HCT116 (cell line): ENCODE measurements around the gene NINJ1. TPM values are rescaled to one million over a fixed set of nuclear protein-coding genes. Genes with fewer than 3 reads are reported as not detected.
A peak's percentile ranks its signal among the peaks of the same experiment; 100 is the strongest.

Experiments
- ATAC-seq: fragments of 200-7000 bp; cut with Tn5 transposase; 2 replicates; pipeline ENCODE4 v1.9.1; 2020; ENCODE audit warnings: mild to moderate bottlenecking, moderate library complexity
- BruUV-seq: library from RNA; stranded (reverse); fragments of 400-500 nt; replicated peaks from 2 replicates; lab custom pipeline; 2021; lab: Mats Ljungman, UMichigan
- CTCF ChIA-PET: fragments of 300-600 bp; sonication (Branson Sonifier 250); formaldehyde crosslinking; loops from one replicate; lab custom pipeline; 2021; ENCODE audit warnings: antibody characterized with exemption; lab: Charles Lee
- POLR2A ChIA-PET: fragments of 300-600, 350-600 bp; sonication (Branson Sonifier 250); formaldehyde crosslinking; loops from one replicate; lab custom pipeline; 2021; ENCODE audit warnings: antibody characterized with exemption; lab: Charles Lee
- RAD21 ChIA-PET, 2 experiments: fragments of 300-600 bp; sonication (Branson Sonifier 250); formaldehyde crosslinking; loops; one replicate each; lab custom pipeline; 2023; ENCODE audit warnings: low total read pairs in 2 of 2; ENCODE audit not compliant: uncharacterized antibody in 2 of 2, unreplicated experiment in 2 of 2, low non-redundant PET in 1 of 2; lab: Charles Lee
- DNase-seq: peaks from one replicate; pipeline ENCODE4 v3.0.0-alpha.2; 2010; ENCODE audit warnings: low read depth, low spot score
- H2AFZ ChIP-seq: fragments of 200-600 bp; shearing (Covaris generic), sonication (generic); 2 replicates; pipeline ENCODE4 v1.6.1; 2017; ENCODE audit warnings: low read depth, mixed run types, mixed read lengths, antibody characterized with exemption, low read length; ENCODE audit not compliant: poor library complexity, severe bottlenecking
- H3K27ac ChIP-seq: 2 replicates; pipeline ENCODE4 v1.5.1; 2012; ENCODE audit warnings: low read depth, low read length
- H3K27me3 ChIP-seq: fragments of 200-600 bp; sonication (generic); 2 replicates; pipeline ENCODE4 v1.6.1; 2016; ENCODE audit warnings: mixed run types, low read length, mixed read lengths; ENCODE audit not compliant: insufficient read depth
- H3K36me3 ChIP-seq, 2 experiments: fragments of 200-500 bp in 1 of 2; fragments of 200-600 bp in 1 of 2; sonication (Bioruptor generic) in 1 of 2; sonication (generic) in 1 of 2; 2 replicates each; pipeline versions ENCODE4 v1.5.1 to v1.6.1; 2014 to 2016; ENCODE audit warnings: low read length in 2 of 2, inconsistent platforms in 1 of 2, mixed read lengths in 1 of 2, mixed run types in 1 of 2; ENCODE audit not compliant: insufficient read depth in 2 of 2, control insufficient read depth in 1 of 2
- H3K4me1 ChIP-seq, 2 experiments: fragments of 200-600 bp in 1 of 2; sonication (generic) in 1 of 2; 2 replicates each; pipeline versions ENCODE4 v1.5.1 to v1.6.1; 2012 to 2017; ENCODE audit warnings: low read length in 2 of 2, inconsistent platforms in 1 of 2, mild to moderate bottlenecking in 1 of 2, mixed read lengths in 1 of 2, mixed run types in 1 of 2, moderate library complexity in 1 of 2; ENCODE audit not compliant: insufficient read depth in 2 of 2, control insufficient read depth in 1 of 2
- H3K4me2 ChIP-seq: fragments of 200-600 bp; sonication (generic); 2 replicates; pipeline ENCODE4 v1.6.1; 2017; ENCODE audit warnings: mixed run types, low read length, mixed read lengths
- H3K4me3 ChIP-seq, 2 experiments: fragments of 200-600 bp in 1 of 2; sonication (generic) in 1 of 2; replicated peaks in 1 of 2; 2 replicates each; pipeline ENCODE4 v1.5.1; 2011 to 2016; ENCODE audit warnings: low read length in 2 of 2, control low read depth in 1 of 2, low read depth in 1 of 2, mild to moderate bottlenecking in 1 of 2, mixed read lengths in 1 of 2, mixed run types in 1 of 2
- H3K79me2 ChIP-seq: fragments of 200-600 bp; sonication (generic); 2 replicates; pipeline ENCODE4 v1.6.1; 2017; ENCODE audit warnings: mild to moderate bottlenecking, mixed run types, low read length, moderate library complexity, mixed read lengths; ENCODE audit not compliant: insufficient read depth
- H3K9ac ChIP-seq: fragments of 200-600 bp; sonication (generic); 2 replicates; pipeline ENCODE4 v1.6.1; 2016; ENCODE audit warnings: low read length, mixed read lengths
- H3K9me2 ChIP-seq: fragments of 200-600 bp; sonication (generic), shearing (Covaris generic); 2 replicates; pipeline ENCODE4 v1.6.1; 2017; ENCODE audit warnings: mixed run types, mild to moderate bottlenecking, moderate library complexity; ENCODE audit not compliant: insufficient read depth
- H3K9me3 ChIP-seq, 2 experiments: fragments of 200-500 bp in 1 of 2; fragments of 200-600 bp in 1 of 2; sonication (Bioruptor generic) in 1 of 2; sonication (generic) in 1 of 2; 2 replicates each; pipeline ENCODE4 v1.6.1; 2014 to 2017; ENCODE audit warnings: low read length in 2 of 2, mixed read lengths in 2 of 2, inconsistent platforms in 1 of 2, low read depth in 1 of 2, mild to moderate bottlenecking in 1 of 2, mixed run types in 1 of 2, moderate library complexity in 1 of 2; ENCODE audit not compliant: control insufficient read depth in 1 of 2, insufficient read depth in 1 of 2
- H4K20me1 ChIP-seq: fragments of 200-600 bp; sonication (generic), shearing (Covaris generic); 2 replicates; pipeline ENCODE4 v1.6.1; 2017; ENCODE audit warnings: mixed run types, mild to moderate bottlenecking, moderate library complexity; ENCODE audit not compliant: insufficient read depth
- EGR1 ChIP-seq: IDR thresholded peaks from 2 replicates; pipeline ENCODE4 v1.6.1; 2012; ENCODE audit warnings: low read depth
- FOSL1 ChIP-seq: IDR thresholded peaks from 2 replicates; pipeline ENCODE4 v1.6.1; 2012; ENCODE audit warnings: low read depth
- SIN3A ChIP-seq: IDR thresholded peaks from 2 replicates; pipeline ENCODE4 v1.6.1; 2012; ENCODE audit warnings: low read depth
- SRF ChIP-seq: IDR thresholded peaks from 2 replicates; pipeline ENCODE4 v1.6.1; 2012; ENCODE audit warnings: low read depth
- intact Hi-C: fragments of 100-400 bp; cut with micrococcal nuclease; formaldehyde crosslinking; loops from 2 replicates; pipeline ENCODE4 v1.10.0; 2022
- total RNA-seq: library from RNA; stranded (reverse); gene quantifications from one replicate; pipeline ENCODE4 v1.2.1, GENCODE V29; 2021; ENCODE audit not compliant: unreplicated experiment
- TF ChIP-seq, protein P1 (sequence below): IDR thresholded peaks from 2 replicates; pipeline ENCODE4 v1.6.1; 2011; ENCODE audit warnings: mild to moderate bottlenecking, low read length, moderate library complexity; ENCODE audit not compliant: insufficient replicate concordance; ENCODE audit errors: extremely low read depth
- TF ChIP-seq, protein P2 (sequence below): IDR thresholded peaks from 2 replicates; pipeline ENCODE4 v1.6.1; 2012
- TF ChIP-seq, protein P3 (sequence below), 3 experiments: fragments of 200-600 bp in 1 of 3; sonication (generic) in 1 of 3; IDR thresholded peaks in 2 of 3; conservative IDR thresholded peaks in 1 of 3; 2 replicates each; pipeline ENCODE4 v1.5.1; 2012 to 2017; ENCODE audit warnings: low read depth in 2 of 3, low read length in 2 of 3, antibody characterized with exemption in 1 of 3, borderline replicate concordance in 1 of 3, control low read depth in 1 of 3, mild to moderate bottlenecking in 1 of 3, mixed read lengths in 1 of 3, mixed run types in 1 of 3, moderate library complexity in 1 of 3; ENCODE audit not compliant: insufficient read depth in 1 of 3

The NINJ1 gene
- total RNA-seq, 1 experiment from 2014 or later, result 34.4 TPM

GRCh38 chr9:93183131-93183662, 49.1 kb upstream of the NINJ1 start:
- Histone ChIP-seq H4K20me1 (no peaks in the 10 kb centered on the region), H3K27me3 (no peaks in the 10 kb centered on the region), H3K9ac (no peak overlapping the region; the same call in 1 of the 2 replicates), H3K79me2 (peaks cover 26% of the 10 kb centered on the region; the same call in 1 of the 2 replicates), H3K9me2 (no peaks in the 10 kb centered on the region), H2AFZ (no peak overlapping the region), H3K4me1 (peaks cover 5 to 13% of the 10 kb centered on the region in 2 experiments), H3K4me2 (peak overlapping the region; percentile 93), H3K27ac (no peak overlapping the region), H3K9me3 (no peaks in the 10 kb centered on the region), H3K36me3 (no peaks in the 10 kb centered on the region; a peak in 1 of 4 replicates), H3K4me3 (peak overlapping the region; percentile 35 to 68; a peak in 3 of 4 replicates)
- ChIA-PET POLR2A (no interaction called here), CTCF (no interaction called here), RAD21 (no interaction called here)
- no peak for DNase-seq
- TF ChIP-seq, protein P1, sequence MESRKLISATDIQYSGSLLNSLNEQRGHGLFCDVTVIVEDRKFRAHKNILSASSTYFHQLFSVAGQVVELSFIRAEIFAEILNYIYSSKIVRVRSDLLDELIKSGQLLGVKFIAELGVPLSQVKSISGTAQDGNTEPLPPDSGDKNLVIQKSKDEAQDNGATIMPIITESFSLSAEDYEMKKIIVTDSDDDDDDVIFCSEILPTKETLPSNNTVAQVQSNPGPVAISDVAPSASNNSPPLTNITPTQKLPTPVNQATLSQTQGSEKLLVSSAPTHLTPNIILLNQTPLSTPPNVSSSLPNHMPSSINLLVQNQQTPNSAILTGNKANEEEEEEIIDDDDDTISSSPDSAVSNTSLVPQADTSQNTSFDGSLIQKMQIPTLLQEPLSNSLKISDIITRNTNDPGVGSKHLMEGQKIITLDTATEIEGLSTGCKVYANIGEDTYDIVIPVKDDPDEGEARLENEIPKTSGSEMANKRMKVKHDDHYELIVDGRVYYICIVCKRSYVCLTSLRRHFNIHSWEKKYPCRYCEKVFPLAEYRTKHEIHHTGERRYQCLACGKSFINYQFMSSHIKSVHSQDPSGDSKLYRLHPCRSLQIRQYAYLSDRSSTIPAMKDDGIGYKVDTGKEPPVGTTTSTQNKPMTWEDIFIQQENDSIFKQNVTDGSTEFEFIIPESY, result no peak
- TF ChIP-seq, protein P2, sequence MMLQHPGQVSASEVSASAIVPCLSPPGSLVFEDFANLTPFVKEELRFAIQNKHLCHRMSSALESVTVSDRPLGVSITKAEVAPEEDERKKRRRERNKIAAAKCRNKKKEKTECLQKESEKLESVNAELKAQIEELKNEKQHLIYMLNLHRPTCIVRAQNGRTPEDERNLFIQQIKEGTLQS, result no peak
- no peak for TF ChIP-seq SIN3A
- intact Hi-C loops, result no loop called here
- BruUV-seq, result no TSS peak
- no peak for ATAC-seq

DNA sequence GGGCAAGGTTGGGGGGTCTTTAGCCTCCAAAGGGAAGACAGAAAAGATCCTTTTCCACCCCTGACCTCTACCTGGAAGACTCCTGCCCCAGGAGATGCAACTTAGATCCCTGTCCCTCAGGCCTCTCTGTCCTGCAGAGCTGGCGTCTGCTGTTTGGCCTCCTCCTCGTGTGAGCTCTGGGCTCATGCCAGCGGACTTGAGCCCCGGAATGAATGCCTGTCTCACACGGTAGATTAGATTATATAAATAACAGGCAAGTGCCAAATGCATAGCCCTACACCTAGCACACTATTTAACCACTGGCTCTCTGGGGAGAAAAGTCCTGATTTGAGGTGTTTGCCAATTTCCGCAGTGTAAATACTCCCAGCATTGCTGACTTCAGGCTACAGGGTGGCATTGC, 48.5 kb upstream of the NINJ1 start:
- Histone ChIP-seq H3K4me1 (peaks cover 5 to 13% of the 10 kb centered on the region in 2 experiments), H3K9me3 (no peaks in the 10 kb centered on the region), H4K20me1 (no peaks in the 10 kb centered on the region), H3K27me3 (no peaks in the 10 kb centered on the region), H3K79me2 (peaks cover 24% of the 10 kb centered on the region; the same call in 1 of the 2 replicates), H3K9me2 (no peaks in the 10 kb centered on the region), H3K36me3 (no peaks in the 10 kb centered on the region; a peak in 1 of 4 replicates), H3K9ac (no peak overlapping the region), H2AFZ (no peak overlapping the region), H3K4me3 (no peak overlapping the region), H3K4me2 (no peak overlapping the region), H3K27ac (no peak overlapping the region)
- no peak for DNase-seq
- ChIA-PET RAD21 (no interaction called here), CTCF (no interaction called here), POLR2A (no interaction called here)
- intact Hi-C loops, result no loop called here
- BruUV-seq, result no TSS peak
- ATAC-seq, result no peak
- no peak for TF ChIP-seq FOSL1
- TF ChIP-seq EGR1, result no peak
- no peak for TF ChIP-seq SRF
- TF ChIP-seq, protein P1, result no peak
- TF ChIP-seq, protein P3, sequence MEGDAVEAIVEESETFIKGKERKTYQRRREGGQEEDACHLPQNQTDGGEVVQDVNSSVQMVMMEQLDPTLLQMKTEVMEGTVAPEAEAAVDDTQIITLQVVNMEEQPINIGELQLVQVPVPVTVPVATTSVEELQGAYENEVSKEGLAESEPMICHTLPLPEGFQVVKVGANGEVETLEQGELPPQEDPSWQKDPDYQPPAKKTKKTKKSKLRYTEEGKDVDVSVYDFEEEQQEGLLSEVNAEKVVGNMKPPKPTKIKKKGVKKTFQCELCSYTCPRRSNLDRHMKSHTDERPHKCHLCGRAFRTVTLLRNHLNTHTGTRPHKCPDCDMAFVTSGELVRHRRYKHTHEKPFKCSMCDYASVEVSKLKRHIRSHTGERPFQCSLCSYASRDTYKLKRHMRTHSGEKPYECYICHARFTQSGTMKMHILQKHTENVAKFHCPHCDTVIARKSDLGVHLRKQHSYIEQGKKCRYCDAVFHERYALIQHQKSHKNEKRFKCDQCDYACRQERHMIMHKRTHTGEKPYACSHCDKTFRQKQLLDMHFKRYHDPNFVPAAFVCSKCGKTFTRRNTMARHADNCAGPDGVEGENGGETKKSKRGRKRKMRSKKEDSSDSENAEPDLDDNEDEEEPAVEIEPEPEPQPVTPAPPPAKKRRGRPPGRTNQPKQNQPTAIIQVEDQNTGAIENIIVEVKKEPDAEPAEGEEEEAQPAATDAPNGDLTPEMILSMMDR (IDR thresholded peaks at IDR 0.05 in 2 of 3, conservative IDR thresholded peaks at IDR 0.05 in 1 of 3; ENCODE audit: borderline replicate concordance in 1 of 3, insufficient read depth in 1 of 3, low read depth in 2 of 3, low read length in 2 of 3), result no peak
